Chondrocyte (in vitro differentiated cells): Measurements from ENCODE around the gene GSKIP. TPM values are rescaled to one million over a fixed set of nuclear protein-coding genes. Genes with fewer than 3 reads are reported as not detected.
A peak's percentile ranks its signal among the peaks of the same experiment; 100 is the strongest.

ENCODE experiments used
- DNase-seq: peaks from one replicate; pipeline ENCODE4 v3.0.0; 2021; ENCODE audit warnings: mixed read lengths, low spot score
- H3K27ac Mint-ChIP-seq: one replicate; pipeline ENCODE4 v1.8.0; 2021; ENCODE audit warnings: mild to moderate bottlenecking, moderate library complexity, mixed read lengths; ENCODE audit not compliant: unreplicated experiment
- H3K27me3 Mint-ChIP-seq: 2 replicates; pipeline ENCODE4 v1.8.0; 2021; ENCODE audit warnings: low read depth, mixed read lengths
- H3K36me3 Mint-ChIP-seq: 2 replicates; pipeline ENCODE4 v1.8.0; 2021; ENCODE audit warnings: low read depth, mixed read lengths
- H3K4me1 Mint-ChIP-seq: 2 replicates; pipeline ENCODE4 v1.8.0; 2021; ENCODE audit warnings: low read depth, mild to moderate bottlenecking, mixed read lengths
- H3K4me3 Mint-ChIP-seq: one replicate; pipeline ENCODE4 v1.8.0; 2021; ENCODE audit warnings: mild to moderate bottlenecking, moderate library complexity, mixed read lengths; ENCODE audit not compliant: unreplicated experiment
- H3K9me3 Mint-ChIP-seq: 2 replicates; pipeline ENCODE4 v1.8.0; 2021; ENCODE audit warnings: low read depth, mixed read lengths
- CTCF ChIP-seq: fragments of 200-600 bp; sonication (generic); IDR thresholded peaks from 2 replicates; pipeline ENCODE4 v1.5.0; 2021; ENCODE audit warnings: antibody characterized with exemption, mild to moderate bottlenecking, moderate library complexity
- total RNA-seq: library from RNA; stranded (reverse); gene quantifications from 3 replicates; pipeline ENCODE4 v1.2.1, GENCODE V29; 2021

GSKIP gene
- total RNA-seq, 1 donor from 2014 or later: 22.4 TPM

- Mint-ChIP-seq H3K27me3 (no peaks in the 10 kb centered on the region), H3K36me3 (no peaks in the 10 kb centered on the region), H3K4me3 (peak overlapping the region; percentile 77), H3K9me3 (peaks cover 5% of the 10 kb centered on the region), H3K27ac (peak overlapping the region; percentile 46), H3K4me1 (peaks cover 41% of the 10 kb centered on the region)
- DNase-seq: no peak
- no peak for TF ChIP-seq CTCF
These were observed 518 bp downstream of the GSKIP start for GRCh38 chr14:96363751-96364336.

- no peak for DNase-seq
- H3K36me3 Mint-ChIP-seq: no peaks in the 10 kb centered on the region
- peaks cover 35% of the 10 kb centered on the region for H3K4me1 Mint-ChIP-seq
- H3K27ac Mint-ChIP-seq: no peak overlapping the region
- TF ChIP-seq CTCF: no peak
- no peak overlapping the region for H3K4me3 Mint-ChIP-seq
- peaks cover 9% of the 10 kb centered on the region for H3K9me3 Mint-ChIP-seq
- no peaks in the 10 kb centered on the region for H3K27me3 Mint-ChIP-seq
These were observed 1.6 kb downstream of the GSKIP start for GRCh38 chr14:96364962-96365361.

- H3K36me3 Mint-ChIP-seq: no peaks in the 10 kb centered on the region
- TF ChIP-seq CTCF: no peak
- no peak overlapping the region for H3K4me3 Mint-ChIP-seq
- H3K27me3 Mint-ChIP-seq: no peaks in the 10 kb centered on the region
- H3K4me1 Mint-ChIP-seq: peaks cover 14% of the 10 kb centered on the region
- DNase-seq: no peak
- peaks cover 9% of the 10 kb centered on the region for H3K9me3 Mint-ChIP-seq
- H3K27ac Mint-ChIP-seq: no peak overlapping the region
These were observed 5.2 kb downstream of the GSKIP start for GRCh38 chr14:96368534-96368933.

GRCh38 chr14:96370528-96370927 lies 7.2 kb downstream of the GSKIP start:
- Mint-ChIP-seq H3K9me3 (peaks cover 9% of the 10 kb centered on the region), H3K36me3 (no peaks in the 10 kb centered on the region), H3K27me3 (no peaks in the 10 kb centered on the region), H3K4me3 (no peak overlapping the region), H3K4me1 (no peaks in the 10 kb centered on the region), H3K27ac (no peak overlapping the region)
- TF ChIP-seq CTCF: no peak
- no peak for DNase-seq

- DNase-seq: no peak
- Mint-ChIP-seq H3K27ac (no peak overlapping the region), H3K4me1 (no peaks in the 10 kb centered on the region), H3K4me3 (no peak overlapping the region), H3K27me3 (no peaks in the 10 kb centered on the region), H3K36me3 (no peaks in the 10 kb centered on the region), H3K9me3 (peaks cover 6% of the 10 kb centered on the region)
- no peak for TF ChIP-seq CTCF
These were observed 10.2 kb downstream of the GSKIP start for GRCh38 chr14:96373538-96373937.
